HepG2 (cell line): ENCODE measurements around the gene ZNF17. TPM values are rescaled to one million over a fixed set of nuclear protein-coding genes. Genes with fewer than 3 reads are reported as not detected.

ENCODE experiments used
- ATF1 ChIP-seq: IDR thresholded peaks from 2 replicates; pipeline ENCODE4 v1.6.1; 2016; ENCODE audit warnings: mild to moderate bottlenecking, control low read depth
- DNMT1 ChIP-seq: sonication (generic); formaldehyde crosslinking; IDR thresholded peaks from 2 replicates; pipeline ENCODE4 v1.5.1; 2020; ENCODE audit warnings: mild to moderate bottlenecking, missing genetic modification reagents
- ELF4 ChIP-seq: sonication (generic); formaldehyde crosslinking; IDR thresholded peaks from 2 replicates; pipeline ENCODE4 v1.5.0; 2020; ENCODE audit warnings: missing genetic modification reagents, mild to moderate bottlenecking, moderate library complexity, borderline replicate concordance
- FOXC1 ChIP-seq: sonication (generic); formaldehyde crosslinking; IDR thresholded peaks from 2 replicates; pipeline ENCODE4 v1.8.0; 2022; ENCODE audit warnings: mild to moderate bottlenecking, missing genetic modification reagents, borderline replicate concordance
- GABPA ChIP-seq, 2 experiments: IDR thresholded peaks; 2 replicates each; pipeline ENCODE4 v1.6.1; 2011 to 2016; ENCODE audit warnings: low read depth in 2 of 2, low read length in 1 of 2, missing biosample characterization in 1 of 2, missing genetic modification characterization in 1 of 2
- GATA4 ChIP-seq: sonication (generic); IDR thresholded peaks from 2 replicates; pipeline ENCODE4 v1.6.1; 2016; ENCODE audit warnings: antibody characterized with exemption, low read depth, borderline replicate concordance
- GLI4 ChIP-seq: sonication (generic); formaldehyde crosslinking; IDR thresholded peaks from 2 replicates; pipeline ENCODE4 v1.5.1; 2020; ENCODE audit warnings: missing genetic modification reagents, mild to moderate bottlenecking, moderate library complexity, borderline replicate concordance
- KMT2B ChIP-seq: IDR thresholded peaks from 2 replicates; pipeline ENCODE4 v1.6.1; 2016; ENCODE audit warnings: missing genetic modification reagents, missing compliant biosample characterization
- MEIS2 ChIP-seq: sonication (generic); formaldehyde crosslinking; IDR thresholded peaks from 2 replicates; pipeline ENCODE4 v1.9.0; 2021; ENCODE audit warnings: mild to moderate bottlenecking, missing genetic modification reagents
- SOX6 ChIP-seq, 2 experiments: fragments of 450-650 bp in 1 of 2; sonication (generic) in 1 of 2; formaldehyde crosslinking in 1 of 2; IDR thresholded peaks; 2 replicates each; pipeline versions ENCODE4 v1.4.0 to v1.6.1; 2017 to 2020; ENCODE audit warnings: antibody characterized with exemption in 1 of 2, mild to moderate bottlenecking in 1 of 2, missing genetic modification reagents in 1 of 2
- STAT5B ChIP-seq: sonication (generic); formaldehyde crosslinking; IDR thresholded peaks from 2 replicates; pipeline ENCODE4 v1.4.0; 2020; ENCODE audit warnings: missing genetic modification reagents
- TCF7 ChIP-seq: sonication (generic); IDR thresholded peaks from 2 replicates; pipeline ENCODE4 v1.6.1; 2016; ENCODE audit warnings: antibody characterized with exemption, low read depth
- TMF1 ChIP-seq: sonication (generic); formaldehyde crosslinking; IDR thresholded peaks from 2 replicates; pipeline ENCODE4 v1.8.1; 2022; ENCODE audit warnings: low read depth, missing genetic modification reagents
- YEATS4 ChIP-seq: sonication (generic); formaldehyde crosslinking; IDR thresholded peaks from 2 replicates; pipeline ENCODE4 v1.4.0; 2020; ENCODE audit warnings: missing genetic modification reagents, borderline replicate concordance
- ZC3H13 ChIP-seq: sonication (generic); formaldehyde crosslinking; IDR thresholded peaks from 2 replicates; pipeline ENCODE4 v1.8.1; 2023; ENCODE audit warnings: mild to moderate bottlenecking, missing genetic modification reagents, moderate library complexity
- ZNF207 ChIP-seq: fragments of 450-650 bp; IDR thresholded peaks from 2 replicates; pipeline ENCODE4 v1.6.1; 2016; ENCODE audit warnings: antibody characterized with exemption, borderline replicate concordance
- ZNF331 ChIP-seq: sonication (generic); formaldehyde crosslinking; IDR thresholded peaks from 2 replicates; pipeline ENCODE4 v1.4.0; 2020; ENCODE audit warnings: missing genetic modification reagents
- ZNF468 ChIP-seq: sonication (generic); formaldehyde crosslinking; IDR thresholded peaks from 2 replicates; pipeline ENCODE4 v1.8.0; 2022; ENCODE audit warnings: mild to moderate bottlenecking, moderate library complexity, missing genetic modification reagents
- ZNF614 ChIP-seq: IDR thresholded peaks from 2 replicates; pipeline ENCODE4 v1.6.1; 2018; ENCODE audit warnings: missing biosample characterization, missing genetic modification reagents, inconsistent platforms, borderline replicate concordance
- ZNF776 ChIP-seq: sonication (generic); formaldehyde crosslinking; IDR thresholded peaks from 2 replicates; pipeline ENCODE4 v1.4.0; 2020; ENCODE audit warnings: mild to moderate bottlenecking, missing genetic modification reagents
- ZNF792 ChIP-seq: IDR thresholded peaks from 2 replicates; pipeline ENCODE4 v1.6.1; 2016
- ZNF878 ChIP-seq: sonication (generic); formaldehyde crosslinking; IDR thresholded peaks from 2 replicates; pipeline ENCODE4 v1.8.1; 2023; ENCODE audit warnings: mild to moderate bottlenecking, missing genetic modification reagents, moderate library complexity
- polyA plus RNA-seq, 8 experiments: library from polyadenylated mRNA; depleted of rRNA in 3 of 8; stranded (reverse) in 7 of 8; unstranded in 1 of 8; fragments of >200 nt; fragmentation: Illumina TruSeq in 4 of 8; extraction: Trizol in 4 of 8; gene quantifications; 2 replicates each; pipeline versions ENCODE4 v1.2.1 to v1.2.3, GENCODE V29; 2011 to 2016; ENCODE audit warnings: low read depth in 4 of 8, missing spikeins in 1 of 8, mixed read lengths in 1 of 8; ENCODE audit not compliant: insufficient read depth in 1 of 8
- total RNA-seq, 5 experiments: library from RNA; depleted of rRNA; stranded (reverse); fragments of >200 nt; fragmentation: Illumina TruSeq; extraction: Trizol; gene quantifications; 2 replicates each; pipeline ENCODE4 v1.2.3, GENCODE V29; 2016; ENCODE audit warnings: low read depth in 1 of 5
- TF ChIP-seq, protein P1 (sequence below): sonication (generic); formaldehyde crosslinking; IDR thresholded peaks from 2 replicates; pipeline ENCODE4 v1.5.0; 2020; ENCODE audit warnings: mild to moderate bottlenecking, missing genetic modification reagents
- TF ChIP-seq, protein P2 (sequence below): IDR thresholded peaks from 2 replicates; pipeline ENCODE4 v1.6.1; 2016; ENCODE audit warnings: low read depth, borderline replicate concordance
- TF ChIP-seq, protein P3 (sequence below): sonication (generic); formaldehyde crosslinking; IDR thresholded peaks from 2 replicates; pipeline ENCODE4 v1.4.0; 2020; ENCODE audit warnings: missing genetic modification reagents

Gene ZNF17
- total and polyA plus RNA-seq, 2 of the 13 experiments (the other 11 are each of a cell fraction or from before 2014, with no cell fraction given), result 3.7 to 10.1 TPM

DNA sequence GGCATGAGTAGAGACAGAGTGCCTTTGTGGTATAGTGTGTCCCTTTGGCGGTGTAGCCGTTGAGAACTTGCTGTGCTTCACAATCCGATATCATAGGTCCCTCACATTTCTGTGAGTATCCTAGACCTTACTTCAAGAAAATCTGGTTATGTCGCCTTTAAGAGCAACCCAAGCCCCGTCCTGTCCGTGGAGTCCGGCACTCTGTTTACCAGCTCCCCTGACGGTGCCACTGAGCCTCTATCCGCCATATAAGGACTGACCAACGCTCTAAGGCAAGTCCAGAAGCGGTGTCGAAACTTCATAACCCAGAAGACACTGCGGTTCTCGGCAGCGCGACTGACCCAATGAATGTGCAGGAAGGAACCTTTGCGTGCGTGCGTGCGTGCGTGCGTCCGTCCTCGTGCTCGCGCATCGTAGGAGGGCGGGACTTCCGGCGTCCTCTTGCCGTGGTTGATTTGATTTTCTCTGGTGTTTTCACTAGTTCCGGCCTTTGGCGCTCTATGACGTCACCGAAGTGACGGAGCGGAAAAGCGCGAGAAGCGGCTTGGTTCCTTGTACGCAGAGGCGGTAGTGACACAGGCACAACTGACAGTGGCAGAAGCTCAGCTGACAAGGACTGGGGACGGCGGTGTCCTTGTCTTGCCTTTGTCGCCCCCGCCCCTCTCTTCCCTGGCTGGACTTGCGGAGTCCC lies 47.8 kb upstream of the ZNF17 start, which contains the start of the genes TRAPPC2B and ZNF547 (continued):
- TF ChIP-seq, protein P1, sequence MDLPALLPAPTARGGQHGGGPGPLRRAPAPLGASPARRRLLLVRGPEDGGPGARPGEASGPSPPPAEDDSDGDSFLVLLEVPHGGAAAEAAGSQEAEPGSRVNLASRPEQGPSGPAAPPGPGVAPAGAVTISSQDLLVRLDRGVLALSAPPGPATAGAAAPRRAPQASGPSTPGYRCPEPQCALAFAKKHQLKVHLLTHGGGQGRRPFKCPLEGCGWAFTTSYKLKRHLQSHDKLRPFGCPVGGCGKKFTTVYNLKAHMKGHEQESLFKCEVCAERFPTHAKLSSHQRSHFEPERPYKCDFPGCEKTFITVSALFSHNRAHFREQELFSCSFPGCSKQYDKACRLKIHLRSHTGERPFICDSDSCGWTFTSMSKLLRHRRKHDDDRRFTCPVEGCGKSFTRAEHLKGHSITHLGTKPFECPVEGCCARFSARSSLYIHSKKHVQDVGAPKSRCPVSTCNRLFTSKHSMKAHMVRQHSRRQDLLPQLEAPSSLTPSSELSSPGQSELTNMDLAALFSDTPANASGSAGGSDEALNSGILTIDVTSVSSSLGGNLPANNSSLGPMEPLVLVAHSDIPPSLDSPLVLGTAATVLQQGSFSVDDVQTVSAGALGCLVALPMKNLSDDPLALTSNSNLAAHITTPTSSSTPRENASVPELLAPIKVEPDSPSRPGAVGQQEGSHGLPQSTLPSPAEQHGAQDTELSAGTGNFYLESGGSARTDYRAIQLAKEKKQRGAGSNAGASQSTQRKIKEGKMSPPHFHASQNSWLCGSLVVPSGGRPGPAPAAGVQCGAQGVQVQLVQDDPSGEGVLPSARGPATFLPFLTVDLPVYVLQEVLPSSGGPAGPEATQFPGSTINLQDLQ, result no peak
- TF ChIP-seq KMT2B (CRISPR knock-in tag), result peak; percentile 85
- TF ChIP-seq ZNF614, result peak; percentile 17; the same call in 1 of the 2 replicates
- TF ChIP-seq ZNF468 (CRISPR knock-in tag), result no peak
- no peak for TF ChIP-seq MEIS2 (CRISPR knock-in tag)
- no peak for TF ChIP-seq SOX6 (IDR thresholded peaks at IDR 0.05)
- TF ChIP-seq SOX6 (CRISPR knock-in tag; IDR thresholded peaks at IDR 0.05), result no peak; the same call in none of the 2 replicates
- TF ChIP-seq GABPA (IDR thresholded peaks at IDR 0.05; ENCODE audit: low read depth, low read length), result peak; percentile 94
- peak; percentile 99 for TF ChIP-seq GABPA (CRISPR knock-in tag; IDR thresholded peaks at IDR 0.05; ENCODE audit: low read depth)
- TF ChIP-seq, protein P2, sequence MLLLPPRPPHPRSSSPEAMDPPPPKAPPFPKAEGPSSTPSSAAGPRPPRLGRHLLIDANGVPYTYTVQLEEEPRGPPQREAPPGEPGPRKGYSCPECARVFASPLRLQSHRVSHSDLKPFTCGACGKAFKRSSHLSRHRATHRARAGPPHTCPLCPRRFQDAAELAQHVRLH (CRISPR knock-in tag), result peak; percentile 81; the same call in 1 of the 2 replicates
- no peak for TF ChIP-seq ZNF207
- no peak for TF ChIP-seq GATA4
- peak; percentile 68; the same call in 1 of the 2 replicates for TF ChIP-seq YEATS4
- TF ChIP-seq ZNF878 (CRISPR knock-in tag), result no peak; the same call in 1 of the 2 replicates
- peak; percentile 53; the same call in 1 of the 2 replicates for TF ChIP-seq FOXC1 (CRISPR knock-in tag)
- no peak for TF ChIP-seq TCF7
- TF ChIP-seq ATF1 (CRISPR knock-in tag), result peak; percentile 98
- no peak for TF ChIP-seq GLI4 (CRISPR knock-in tag)
- 0 out of 2 replicates have a peak, but pooled peaks have one; percentile 31 for TF ChIP-seq ZC3H13 (CRISPR knock-in tag)
- peak; percentile 88; the same call in 1 of the 2 replicates for TF ChIP-seq ELF4
- TF ChIP-seq, protein P3, sequence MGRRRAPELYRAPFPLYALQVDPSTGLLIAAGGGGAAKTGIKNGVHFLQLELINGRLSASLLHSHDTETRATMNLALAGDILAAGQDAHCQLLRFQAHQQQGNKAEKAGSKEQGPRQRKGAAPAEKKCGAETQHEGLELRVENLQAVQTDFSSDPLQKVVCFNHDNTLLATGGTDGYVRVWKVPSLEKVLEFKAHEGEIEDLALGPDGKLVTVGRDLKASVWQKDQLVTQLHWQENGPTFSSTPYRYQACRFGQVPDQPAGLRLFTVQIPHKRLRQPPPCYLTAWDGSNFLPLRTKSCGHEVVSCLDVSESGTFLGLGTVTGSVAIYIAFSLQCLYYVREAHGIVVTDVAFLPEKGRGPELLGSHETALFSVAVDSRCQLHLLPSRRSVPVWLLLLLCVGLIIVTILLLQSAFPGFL (CRISPR knock-in tag), result no peak
- TF ChIP-seq STAT5B, result no peak
- no peak for TF ChIP-seq ZNF776 (CRISPR knock-in tag)
- TF ChIP-seq ZNF792 (CRISPR knock-in tag), result 0 out of 2 replicates have a peak, but pooled peaks have one; percentile 44
- no peak for TF ChIP-seq TMF1
- no peak for TF ChIP-seq DNMT1 (CRISPR knock-in tag)
- peak; percentile 51; the same call in 1 of the 2 replicates for TF ChIP-seq ZNF331 (CRISPR knock-in tag)
